GM10248 (cell line): ENCODE measurements around the gene PDLIM7.

Experiments used
- CTCF ChIA-PET: fragments of 300-600 bp; sonication (Branson Sonifier 250); formaldehyde crosslinking; extraction: SDS; loops from one replicate; lab custom pipeline; 2021; ENCODE audit warnings: antibody characterized with exemption; lab: Yijun Ruan, JAX
- POLR2A ChIA-PET: fragments of 350-650 bp; sonication (Branson Sonifier 250); formaldehyde crosslinking; extraction: SDS; loops from one replicate; lab custom pipeline; 2020; ENCODE audit warnings: antibody characterized with exemption; lab: Yijun Ruan, JAX
- DNase-seq: peaks from one replicate; pipeline ENCODE4 v3.0.0; 2012; ENCODE audit errors: extremely low spot score
- CTCF ChIP-seq: IDR thresholded peaks from 2 replicates; pipeline ENCODE4 v1.5.1; 2012; ENCODE audit warnings: mild to moderate bottlenecking, low read depth; ENCODE audit errors: extremely low read depth, missing control alignments, control extremely low read depth

Gene PDLIM7

DNA sequence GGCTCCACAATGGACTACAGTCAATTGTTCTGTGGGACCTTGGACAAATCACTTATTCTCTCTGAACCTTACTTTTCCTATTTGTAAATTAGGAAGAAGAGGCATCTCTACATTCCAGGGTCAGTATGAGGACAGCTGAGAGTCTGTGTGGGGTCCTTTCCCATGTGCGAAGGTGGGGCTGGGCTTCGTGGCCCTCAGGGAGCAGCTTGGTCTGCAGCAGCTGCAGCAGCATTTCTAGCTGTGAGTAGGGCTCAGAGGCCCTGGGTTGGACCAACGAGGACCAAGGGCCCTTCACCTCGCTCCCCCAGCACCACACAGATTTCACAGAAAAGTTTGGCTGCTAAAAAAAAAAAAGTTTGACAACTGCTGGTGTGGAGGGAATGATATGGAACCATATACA lies 28.8 kb upstream of the PDLIM7 start:
- POLR2A ChIA-PET = no interaction called here
- TF ChIP-seq CTCF = no peak
- CTCF ChIA-PET = no interaction called here
- no peak for DNase-seq

DNA sequence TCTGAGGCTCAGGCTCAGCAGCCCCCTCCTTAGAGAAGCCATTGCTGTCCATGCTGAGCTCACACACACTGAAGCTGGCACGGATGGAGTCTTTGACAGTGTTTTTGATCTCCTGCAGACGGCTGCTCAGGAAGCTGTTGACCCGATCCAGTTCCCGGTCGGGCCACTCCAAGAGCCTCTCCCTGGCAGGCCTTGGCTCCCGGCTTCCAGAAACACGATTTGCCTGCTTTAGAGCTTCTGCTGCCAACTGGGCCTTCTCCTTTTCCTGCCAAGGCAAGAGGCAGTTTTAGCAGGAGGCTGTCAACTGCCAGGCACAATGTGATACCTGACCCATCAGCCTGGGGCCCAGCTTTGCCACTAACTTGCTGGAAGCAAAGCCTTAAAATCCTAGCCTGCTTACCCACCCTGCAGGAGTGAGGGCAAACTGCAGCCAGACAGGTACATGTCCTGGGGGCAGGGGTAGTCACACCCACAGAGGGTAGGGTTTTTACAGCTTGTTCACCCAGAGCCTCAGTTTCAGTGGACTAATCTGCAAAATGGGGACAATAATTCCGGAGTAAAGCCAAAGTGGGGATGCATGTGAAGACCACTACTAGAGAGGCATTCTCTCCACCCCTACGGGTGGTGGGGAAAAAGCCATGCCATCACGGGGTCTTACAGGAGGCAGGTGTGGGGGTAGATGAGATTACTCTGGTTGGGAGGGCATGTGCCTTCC lies 27.7 kb upstream of the PDLIM7 start:
- TF ChIP-seq CTCF = no peak
- POLR2A ChIA-PET = no interaction called here
- no peak for DNase-seq
- CTCF ChIA-PET = interaction anchor here (0.7 to 1.7 kb wide), 7 partner anchors 10 to 121 kb away, joined by 3 to 4 read pairs (median 3); no protein-coding TSS in a partner anchor

DNA sequence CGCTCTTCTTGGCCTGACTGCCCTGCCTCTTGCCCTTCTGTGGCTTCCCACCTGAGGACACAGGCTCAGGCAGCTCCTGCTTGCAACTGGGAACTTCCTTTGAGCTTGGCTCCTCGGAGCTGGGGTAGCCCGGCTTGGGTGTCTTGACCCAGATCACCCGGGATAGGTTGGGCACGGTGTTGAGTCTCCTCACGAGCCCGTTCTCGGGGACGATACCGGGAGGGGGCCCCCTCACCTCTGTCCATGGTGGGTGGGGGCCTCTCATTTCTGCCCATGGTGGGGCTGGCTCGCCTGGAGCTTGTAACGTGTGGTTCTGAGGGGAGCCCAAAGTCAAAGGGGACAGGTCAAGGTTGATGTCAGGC lies 27.1 kb upstream of the PDLIM7 start:
- no peak for DNase-seq
- TF ChIP-seq CTCF = no peak
- ChIA-PET POLR2A (no interaction called here), CTCF (interaction anchor here (0.7 to 1.7 kb wide), 8 partner anchors 9 to 121 kb away, joined by 3 to 4 read pairs (median 3); no protein-coding TSS in a partner anchor)

DNA sequence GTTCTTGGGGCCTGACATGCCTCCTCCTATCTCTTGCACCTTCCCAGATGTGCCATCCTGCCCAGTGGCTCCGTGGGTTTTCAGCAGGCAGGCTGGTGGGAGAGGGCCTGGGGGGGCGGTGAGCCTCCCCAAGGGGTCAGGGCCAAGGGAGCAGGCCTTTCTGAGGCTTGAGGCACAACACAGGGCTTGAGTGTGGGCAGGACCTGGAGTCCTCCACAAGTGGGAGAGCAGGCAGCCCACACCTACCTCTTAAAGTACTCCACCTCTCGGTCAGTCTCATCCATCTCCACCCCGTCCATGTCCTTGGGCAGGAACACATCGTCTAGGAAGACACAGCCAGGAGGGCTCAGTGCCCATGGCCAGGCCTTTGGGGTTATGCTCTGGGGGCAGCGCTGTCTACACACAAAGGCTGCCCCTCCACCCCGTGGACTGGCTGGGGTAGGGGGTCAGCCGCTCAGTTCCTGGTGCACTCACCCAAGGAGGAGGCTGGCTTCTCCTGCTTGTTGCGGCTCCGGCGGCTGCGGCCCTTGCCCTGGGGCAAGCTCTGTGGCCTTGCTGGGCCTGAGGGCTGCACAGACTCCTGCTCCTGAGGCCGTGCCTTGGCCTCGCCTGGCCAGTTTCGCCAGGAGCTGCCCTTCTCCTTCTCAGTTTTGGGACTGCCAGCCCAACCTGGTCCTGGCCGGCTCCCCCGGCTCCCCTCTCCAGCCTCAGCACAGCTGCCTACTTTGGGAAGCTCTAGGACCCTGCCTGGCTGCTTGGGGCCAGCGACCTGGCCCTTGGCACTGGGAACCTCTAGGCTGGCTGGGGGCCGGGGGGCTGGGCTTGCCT lies 26.5 kb upstream of the PDLIM7 start:
- no peak for DNase-seq
- CTCF ChIA-PET = interaction anchor here (1.1 to 1.7 kb wide), 5 partner anchors 10 to 120 kb away, joined by 3 to 4 read pairs (median 4); no protein-coding TSS in a partner anchor
- POLR2A ChIA-PET = no interaction called here

DNA sequence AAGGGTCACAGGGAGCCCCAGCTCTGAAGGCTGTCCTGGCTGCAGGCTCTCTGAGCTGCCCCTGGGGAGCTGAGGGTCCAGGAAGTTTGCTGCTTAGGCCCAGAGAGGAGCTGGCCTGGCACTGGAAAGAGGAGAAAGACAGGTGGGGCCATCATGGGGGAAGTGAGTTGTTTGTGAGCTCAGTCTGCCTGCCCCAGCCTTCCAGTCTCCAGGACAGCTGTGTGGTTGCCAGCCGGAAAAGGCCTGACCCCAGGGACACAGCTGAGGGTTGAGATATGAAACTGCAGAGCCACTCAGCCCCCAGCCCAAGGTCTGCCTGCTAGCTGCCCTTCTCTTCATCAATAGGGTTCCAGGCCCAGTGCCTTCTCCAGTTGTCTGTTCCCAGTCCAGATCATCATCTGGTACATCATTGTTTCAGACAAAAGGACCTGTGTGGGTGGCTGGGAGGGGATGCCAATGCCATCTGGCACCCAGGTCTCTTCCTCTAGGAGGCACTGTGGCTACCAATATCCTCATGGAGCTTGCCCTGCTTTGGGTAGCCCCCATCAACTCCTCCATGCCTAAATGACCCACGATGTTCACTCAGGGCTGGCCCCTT lies 23.6 kb upstream of the PDLIM7 start:
- CTCF ChIA-PET = interaction anchor here (0.9 to 1.3 kb wide), 5 partner anchors 10 to 21 kb away, joined by 3 to 7 read pairs (median 5); no protein-coding TSS in a partner anchor
- TF ChIP-seq CTCF = no peak
- no peak for DNase-seq
- POLR2A ChIA-PET = interaction anchor here (0.9 kb wide), 1 partner anchor 12 kb away, joined by 3 read pairs; no protein-coding TSS in a partner anchor

More for the DNA sequence above, 26.5 kb upstream of the PDLIM7 start:
- no peak for TF ChIP-seq CTCF

GRCh38 chr5:177520271-177520670 lies 22.9 kb upstream of the PDLIM7 start:
- CTCF ChIA-PET = interaction anchor here (1.3 to 1.6 kb wide), 2 partner anchors 10 to 118 kb away, joined by 4 to 7 read pairs; no protein-coding TSS in a partner anchor
- no peak for TF ChIP-seq CTCF
- DNase-seq = no peak
- POLR2A ChIA-PET = no interaction called here
